COLO668 (cell line): ENCODE measurements around the gene ANTXR1.
A peak's percentile ranks its signal among the peaks of the same experiment; 100 is the strongest.

ENCODE experiments used
- DNase-seq: peaks from one replicate; lab custom pipeline; 2025; ENCODE audit not compliant: unreplicated experiment; lab: John Stamatoyannopoulos, UW

ANTXR1 gene

GRCh38 chr2:69013142-69013839 lies at the start of gene ANTXR1:
Gene ANTXR1 (plus strand): TSS chr2:69013179. CDS start chr2:69013500, 321 bp downstream.
- peak; percentile 73 for DNase-seq

GRCh38 chr2:68964282-68964681 lies 48.7 kb upstream of the ANTXR1 start:
- DNase-seq = no peak

GRCh38 chr2:68968221-68968620 lies 44.8 kb upstream of the ANTXR1 start:
- no peak for DNase-seq

GRCh38 chr2:68969736-68970490 lies 43.1 kb upstream of the ANTXR1 start:
- no peak for DNase-seq

GRCh38 chr2:68970566-68971265 lies 42.3 kb upstream of the ANTXR1 start:
- no peak for DNase-seq

- no peak for DNase-seq
Observed at GRCh38 chr2:68971591-68972231, 41.3 kb upstream of the ANTXR1 start.

GRCh38 chr2:68974251-68974650 lies 38.7 kb upstream of the ANTXR1 start, which contains the start of gene GKN1:
Gene GKN1 (plus strand): TSS chr2:68974636. CDS start chr2:68974678, 42 bp downstream.
- no peak for DNase-seq

- no peak for DNase-seq
Observed at GRCh38 chr2:68974946-68975665, 37.9 kb upstream of the ANTXR1 start.

GRCh38 chr2:68975844-68976243 lies 37.1 kb upstream of the ANTXR1 start:
- no peak for DNase-seq

- no peak for DNase-seq
Observed at GRCh38 chr2:68977453-68977852, 35.5 kb upstream of the ANTXR1 start.

GRCh38 chr2:68978098-68978497 lies 34.9 kb upstream of the ANTXR1 start:
- no peak for DNase-seq

- no peak for DNase-seq
Observed at GRCh38 chr2:68980956-68981355, 32.0 kb upstream of the ANTXR1 start.

- no peak for DNase-seq
Observed at GRCh38 chr2:68987021-68987503, 25.9 kb upstream of the ANTXR1 start.

- no peak for DNase-seq
Observed at GRCh38 chr2:68989035-68989434, 23.9 kb upstream of the ANTXR1 start.

GRCh38 chr2:68992341-68992740 lies 20.6 kb upstream of the ANTXR1 start:
- no peak for DNase-seq

GRCh38 chr2:68992933-68993332 lies 20.0 kb upstream of the ANTXR1 start:
- DNase-seq = no peak

GRCh38 chr2:68993660-68994059 lies 19.3 kb upstream of the ANTXR1 start:
- no peak for DNase-seq

- no peak for DNase-seq
Observed at GRCh38 chr2:68994864-68995263, 18.1 kb upstream of the ANTXR1 start.

- no peak for DNase-seq
Observed at GRCh38 chr2:68995916-68996315, 17.1 kb upstream of the ANTXR1 start.

- DNase-seq = no peak
Observed at GRCh38 chr2:68997401-68997800, 15.6 kb upstream of the ANTXR1 start.
